ENCODE measurements around the gene RANBP10.
"Not testable (repeated sequence)": the region's sequence is repeated elsewhere in the genome, so short reads cannot be mapped to it uniquely, and the experiment has no call there.

Gene RANBP10

DNA sequence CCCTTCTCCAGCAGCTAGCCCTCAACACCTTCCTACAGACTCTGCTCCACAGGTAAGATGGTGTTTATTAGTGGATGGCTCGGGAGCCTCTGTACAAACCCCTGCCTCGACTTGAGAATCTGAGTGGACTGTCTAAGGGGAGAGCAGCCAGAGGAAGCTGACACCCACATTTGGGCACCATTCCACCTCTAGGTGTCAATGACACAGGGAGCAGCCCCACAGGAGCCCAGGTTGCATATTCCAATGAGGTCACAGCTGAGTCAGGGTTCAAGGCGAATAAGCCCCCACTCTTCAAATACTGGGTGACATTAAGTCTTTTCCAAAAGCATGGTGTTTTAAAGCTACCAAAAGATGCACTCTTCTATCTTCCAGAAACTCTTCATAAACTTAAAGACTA lies 31.9 kb downstream of the RANBP10 start:
- no peak for DNase-seq

DNA sequence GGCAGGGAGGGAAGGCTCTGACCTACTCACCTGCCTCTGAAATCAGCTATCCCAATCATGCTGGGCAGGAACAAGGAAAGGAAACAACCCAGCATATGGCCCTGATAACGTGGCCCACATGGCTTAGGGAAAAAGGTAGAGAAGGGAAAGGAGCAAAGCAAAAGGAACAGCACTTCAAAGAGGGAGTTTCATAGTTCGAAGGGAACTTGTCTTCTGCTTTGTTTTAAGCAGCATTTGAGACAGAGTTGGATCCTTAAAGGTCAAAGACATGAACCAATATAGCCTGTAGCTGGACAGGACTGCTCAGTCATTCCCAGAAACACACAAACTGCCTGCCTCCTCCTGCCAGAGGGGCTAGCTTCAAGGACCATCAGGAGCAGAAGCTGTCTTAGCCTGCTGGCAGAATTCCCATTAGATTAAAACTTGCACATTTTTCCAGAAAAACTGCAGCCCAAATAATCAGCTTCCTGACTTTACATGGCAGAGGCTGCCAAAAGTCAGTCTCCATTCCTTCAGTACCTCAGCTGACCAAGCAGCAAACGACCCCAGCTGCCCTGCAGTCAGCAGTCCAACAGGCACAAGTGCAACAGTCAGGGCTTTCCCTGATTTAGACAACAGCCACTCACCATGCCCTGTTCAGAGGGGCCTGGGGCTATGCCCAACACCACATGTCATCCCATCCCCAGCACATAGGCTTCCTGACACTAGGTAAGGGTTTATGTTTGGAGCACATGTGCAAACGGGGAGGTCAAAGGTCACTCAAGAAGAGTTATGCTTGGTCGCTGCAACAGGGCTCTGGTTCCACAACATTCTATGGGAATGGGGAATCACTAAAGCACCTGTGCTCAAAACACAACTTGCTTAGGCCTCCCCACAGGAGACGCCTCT lies 32.5 kb downstream of the RANBP10 start:
- no peak for DNase-seq

DNA sequence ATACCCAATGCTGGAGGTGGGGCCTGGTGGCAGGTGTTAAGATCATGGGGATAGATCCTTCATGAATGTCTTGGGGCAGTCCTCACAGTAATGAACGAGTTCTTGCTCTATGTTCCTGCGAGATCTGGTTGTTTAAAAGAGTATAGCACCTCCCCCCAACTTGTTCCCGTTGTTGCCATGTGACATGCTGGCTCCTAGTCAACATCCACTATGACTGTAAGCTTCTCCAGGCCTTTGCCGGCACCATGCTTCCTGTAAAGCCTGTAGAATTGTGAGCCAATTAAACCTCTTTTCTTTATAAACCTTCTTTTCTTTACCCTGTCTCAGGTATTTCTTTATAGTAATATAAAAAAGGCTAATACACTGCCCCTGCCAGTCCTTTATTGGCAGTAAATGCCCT lies 33.3 kb downstream of the RANBP10 start:
- no peak for DNase-seq

DNA sequence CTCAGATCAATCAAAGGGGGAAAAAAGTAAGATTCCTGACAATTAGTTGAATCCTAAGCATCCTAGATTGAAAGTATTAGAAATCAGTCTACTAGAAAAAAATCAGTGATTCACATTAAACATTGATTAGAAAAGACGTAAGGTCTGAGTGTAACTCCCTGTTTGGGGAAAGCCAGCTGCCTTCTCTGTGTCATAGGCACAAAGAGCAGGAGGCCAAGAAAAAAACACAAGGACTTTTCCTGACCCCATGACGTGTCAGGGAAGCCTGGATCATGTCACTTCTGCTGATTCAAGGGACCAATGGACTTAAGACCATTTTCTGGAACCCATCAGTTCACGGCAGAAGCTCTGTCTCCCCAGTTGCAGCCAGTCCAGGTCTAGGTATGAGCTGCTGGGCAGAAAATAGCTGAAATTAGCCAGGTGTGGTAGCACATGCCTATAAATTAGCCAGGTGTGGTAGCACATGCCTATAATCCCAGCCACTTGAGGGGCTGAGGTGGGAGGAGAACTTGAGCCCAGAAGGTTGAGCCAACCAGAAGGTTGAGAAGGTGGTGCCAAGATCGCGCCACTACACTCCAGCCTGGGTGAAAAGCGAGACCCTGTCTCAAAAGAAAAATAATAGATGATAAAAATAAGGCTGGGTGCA lies 35.9 kb downstream of the RANBP10 start:
- no peak for DNase-seq

DNA sequence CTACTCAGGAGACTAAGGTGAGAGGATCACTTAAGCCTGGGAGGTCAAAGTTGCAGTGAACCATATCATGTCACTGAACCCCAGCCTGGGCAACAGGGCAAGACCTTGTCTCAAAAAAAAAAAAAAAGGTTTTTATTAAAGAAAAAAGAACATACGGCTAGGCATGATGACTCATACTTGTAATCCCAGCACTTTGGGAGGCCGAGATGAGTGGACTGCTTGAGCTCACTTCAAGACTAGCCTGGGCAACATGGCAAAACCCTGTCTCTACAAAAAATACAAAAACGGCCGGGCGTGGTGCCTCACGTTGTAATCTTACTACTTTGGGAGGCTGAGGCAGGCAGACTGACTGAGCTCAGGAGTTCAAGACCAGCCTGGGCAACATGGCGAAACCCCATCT lies 38.4 kb downstream of the RANBP10 start:
- DNase-seq: no peak

DNA sequence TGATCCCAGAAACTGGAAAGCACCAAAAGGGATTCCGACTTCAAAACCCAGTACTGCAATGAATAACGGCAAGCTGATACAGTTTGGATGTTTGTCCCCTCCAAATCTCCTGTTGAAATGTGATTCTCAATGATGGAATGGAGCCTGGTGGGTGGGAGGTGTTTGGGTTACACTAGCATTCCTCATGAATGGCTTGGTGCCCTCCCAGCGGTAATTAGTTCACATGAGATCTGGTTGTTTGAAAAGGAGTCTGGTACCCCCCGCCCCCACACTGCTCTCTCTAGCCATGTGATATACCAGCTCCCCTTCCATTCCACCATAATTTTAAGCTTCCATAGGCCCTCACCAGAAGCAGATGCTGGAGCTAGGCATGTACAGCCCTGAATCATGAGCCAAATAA lies 40.1 kb downstream of the RANBP10 start:
- DNase-seq: no peak

DNA sequence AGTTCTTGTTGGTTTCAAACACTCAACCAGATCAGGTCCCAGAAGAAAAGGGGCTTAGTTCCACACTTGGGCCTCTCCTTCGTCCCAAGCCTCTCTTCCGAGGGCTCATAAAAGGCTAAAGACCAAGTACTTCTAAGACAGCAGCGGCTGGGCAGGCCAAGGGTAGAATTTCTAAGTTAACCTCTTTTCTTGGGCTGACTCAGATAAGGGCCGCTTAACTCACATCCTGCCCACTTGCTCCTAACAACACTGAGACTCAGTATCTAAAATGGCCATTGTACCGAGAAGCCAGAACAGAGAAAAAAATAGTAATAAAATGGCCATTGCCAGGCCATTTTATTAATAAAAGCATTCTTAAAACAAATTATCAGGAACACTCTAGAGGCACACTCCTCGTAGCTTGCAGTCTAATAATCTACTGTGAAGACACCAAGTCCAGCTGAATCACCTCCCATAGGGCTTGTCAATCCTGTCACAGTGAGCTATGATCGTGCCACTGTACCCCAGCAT lies 42.1 kb downstream of the RANBP10 start:
- no peak for DNase-seq

DNA sequence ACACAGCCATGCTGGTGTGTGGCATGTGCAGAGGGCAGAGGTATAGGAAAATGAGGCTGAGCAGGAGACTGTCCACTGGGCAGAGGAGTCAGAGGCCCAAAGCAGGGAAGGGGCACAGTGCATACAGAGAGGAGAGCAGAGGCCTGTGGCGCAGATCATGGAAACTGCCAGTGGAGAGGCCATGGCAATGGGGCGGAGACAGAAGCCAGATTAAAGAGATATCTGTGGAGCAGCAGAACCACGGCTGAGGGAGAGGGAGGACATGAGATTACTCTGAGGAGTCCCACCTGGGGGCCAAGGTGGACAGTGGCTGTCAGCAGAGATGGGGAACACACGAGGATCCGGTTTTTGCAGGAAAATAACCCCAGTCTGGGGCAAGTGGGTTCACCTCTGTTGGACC lies 43.3 kb downstream of the RANBP10 start:
- DNase-seq: no peak

DNA sequence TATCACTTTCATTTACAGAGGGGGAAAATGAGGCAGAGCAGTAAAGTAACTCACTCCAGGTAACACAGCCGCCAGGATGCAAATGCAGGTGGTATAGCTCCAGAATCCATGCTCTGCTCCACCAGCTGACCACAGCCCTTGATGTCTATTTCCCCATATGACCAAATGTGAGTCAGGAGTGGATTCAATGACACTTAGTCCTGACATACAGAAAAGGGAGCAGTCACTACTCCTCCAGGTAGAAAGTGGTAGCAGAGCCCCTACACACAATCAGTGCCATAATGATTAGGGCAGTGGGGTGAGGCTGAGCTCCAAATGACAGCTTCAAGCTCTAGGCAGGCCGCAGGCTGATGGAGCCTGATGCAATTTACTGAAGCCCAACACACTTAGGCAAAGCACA lies 44.0 kb downstream of the RANBP10 start:
- DNase-seq: no peak

DNA sequence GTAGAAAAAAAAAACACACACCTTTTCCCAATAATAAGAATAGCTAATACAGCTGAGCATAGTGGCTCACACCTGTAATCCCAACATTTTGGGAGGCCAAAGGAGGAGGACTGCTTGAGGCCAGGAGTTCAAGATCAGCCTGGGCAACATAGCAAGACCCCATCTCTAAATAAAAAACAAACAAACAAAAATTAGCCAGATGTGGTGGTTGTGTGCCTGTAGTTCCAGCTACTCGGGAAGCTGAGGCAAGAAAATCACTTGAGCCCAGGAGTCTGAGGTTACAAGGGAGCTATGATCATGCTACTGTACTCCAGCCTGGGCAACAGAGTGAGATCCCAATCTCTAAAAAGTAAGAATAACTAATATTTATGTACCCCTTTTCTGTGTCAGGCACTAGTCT lies 44.4 kb downstream of the RANBP10 start:
- no peak for DNase-seq

DNA sequence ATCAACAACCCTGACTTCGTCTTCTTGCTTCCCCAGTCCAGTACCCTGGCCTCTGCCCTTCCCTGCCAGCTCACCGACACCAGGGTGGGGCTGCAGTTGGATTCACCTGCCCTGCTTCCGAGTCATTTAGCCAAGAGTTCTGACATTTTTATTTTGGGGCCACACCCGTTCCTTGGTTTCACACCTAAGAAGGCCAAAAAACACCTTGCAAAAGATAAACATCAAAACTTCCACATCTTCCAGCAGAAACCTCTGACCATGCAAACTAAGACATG lies 45.5 kb downstream of the RANBP10 start:
- no peak for DNase-seq

DNA sequence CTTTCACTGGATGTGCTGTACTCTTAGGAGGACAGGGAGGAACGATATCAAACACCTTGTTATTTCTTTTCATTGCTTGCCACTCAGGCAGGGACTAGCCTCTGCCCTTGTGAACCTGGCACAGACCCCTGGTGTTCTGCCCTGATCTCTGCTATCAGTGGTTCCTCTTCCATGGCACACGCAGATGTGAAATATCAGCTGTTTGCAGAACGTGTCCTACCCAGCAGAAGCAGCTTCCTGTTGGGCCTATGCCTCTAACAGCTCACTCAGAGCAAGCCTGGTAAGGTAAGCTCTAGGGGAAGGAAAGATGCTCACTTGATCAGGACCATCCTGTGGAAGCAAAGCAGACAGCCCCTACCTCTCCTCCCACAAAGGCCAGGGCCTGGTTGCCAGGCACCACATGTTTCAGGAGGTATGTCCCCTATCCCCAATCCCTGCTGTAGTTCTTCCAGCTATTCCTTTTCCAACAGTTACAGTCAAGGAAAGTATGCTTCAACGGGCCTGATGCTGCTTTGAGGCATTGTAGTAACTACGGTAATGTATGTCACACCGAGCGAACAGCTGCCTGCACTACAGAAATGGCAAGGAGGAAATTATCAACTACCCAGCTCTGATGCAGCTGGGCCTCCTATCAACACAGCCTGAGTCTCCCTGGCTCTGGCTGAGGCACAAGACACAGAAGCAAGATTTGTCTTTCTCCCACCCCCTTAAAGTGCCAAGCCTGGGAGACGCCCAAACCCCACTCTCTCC lies 46.0 kb downstream of the RANBP10 start:
- no peak for DNase-seq

DNA sequence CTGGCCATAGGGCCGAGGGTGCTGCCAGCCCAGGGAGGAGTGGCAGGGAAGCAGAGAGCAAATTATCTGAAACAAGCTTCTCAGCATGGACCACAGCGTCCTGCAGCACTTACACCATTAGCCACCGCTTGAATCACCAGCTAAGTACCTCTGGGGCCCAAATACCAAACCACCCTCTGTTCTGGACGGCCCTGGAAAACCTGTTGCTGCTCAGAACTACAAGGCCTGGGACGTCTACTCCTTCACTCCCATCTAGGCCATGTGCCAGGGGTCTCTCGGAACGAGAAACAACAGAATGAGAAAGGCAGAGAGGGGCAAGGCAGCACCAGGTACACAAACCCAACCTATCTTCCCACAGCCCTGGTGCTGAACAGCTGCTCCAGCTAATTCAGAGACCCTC lies 47.4 kb downstream of the RANBP10 start:
- no peak for DNase-seq

DNA sequence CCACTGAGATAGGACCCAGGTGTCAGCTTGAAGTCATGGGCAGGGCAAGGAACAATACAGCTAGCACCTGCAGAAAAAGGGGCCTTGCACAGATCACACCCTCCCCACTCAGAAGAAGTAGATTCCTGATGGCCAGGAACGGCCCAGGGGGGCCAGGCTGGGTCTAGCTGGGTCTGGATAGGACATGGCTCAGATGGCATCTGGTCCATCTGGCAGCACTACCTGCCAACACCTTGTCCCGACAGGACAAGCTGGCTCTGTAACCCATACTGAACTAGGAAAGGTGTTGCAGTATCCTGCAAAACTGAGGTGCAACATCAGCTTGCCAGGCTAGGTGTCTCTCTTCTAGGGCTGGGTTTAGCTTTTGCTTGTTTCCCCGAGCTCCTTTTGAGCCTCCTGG lies 48.4 kb downstream of the RANBP10 start:
- no peak for DNase-seq

DNA sequence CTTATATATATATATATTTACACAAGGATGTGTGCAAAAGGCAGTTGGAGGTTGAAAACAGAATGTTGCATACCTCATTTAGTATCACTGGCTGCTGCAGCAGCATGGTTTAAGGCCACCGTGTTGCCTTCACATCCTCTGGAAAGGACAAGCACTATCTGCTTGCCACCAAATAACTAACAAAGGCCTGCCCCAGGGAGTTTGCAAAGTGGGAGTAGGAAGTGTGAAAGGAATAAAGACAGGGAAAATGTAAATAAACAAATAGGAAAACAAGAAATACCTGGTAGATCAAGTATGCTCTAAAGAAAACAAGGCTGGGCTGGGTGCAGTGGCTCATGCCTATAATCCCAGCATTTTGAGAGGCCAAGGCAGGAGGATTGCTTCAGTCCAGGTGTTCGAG lies 53.7 kb downstream of the RANBP10 start:
- no peak for DNase-seq

DNA sequence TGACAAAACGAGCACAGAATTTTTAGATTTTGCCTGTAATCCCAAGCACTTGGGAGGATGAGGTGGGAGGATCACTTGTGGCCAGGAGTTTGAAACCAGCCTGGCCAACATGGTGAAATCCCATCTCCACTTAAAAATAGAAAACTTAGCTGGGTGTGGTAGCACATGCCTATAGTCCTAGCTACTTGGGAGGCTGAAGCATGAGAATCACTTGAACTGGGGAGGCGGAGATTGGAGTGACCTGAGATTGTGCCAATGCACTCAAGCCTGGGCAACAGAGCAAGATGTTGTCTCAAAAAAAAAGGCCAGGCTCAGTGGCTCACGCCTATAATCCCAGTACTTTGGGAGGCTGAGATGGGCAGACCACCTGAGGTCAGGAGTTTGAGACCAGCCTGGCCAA lies 55.0 kb downstream of the RANBP10 start:
- DNase-seq: not testable (repeated sequence)

DNA sequence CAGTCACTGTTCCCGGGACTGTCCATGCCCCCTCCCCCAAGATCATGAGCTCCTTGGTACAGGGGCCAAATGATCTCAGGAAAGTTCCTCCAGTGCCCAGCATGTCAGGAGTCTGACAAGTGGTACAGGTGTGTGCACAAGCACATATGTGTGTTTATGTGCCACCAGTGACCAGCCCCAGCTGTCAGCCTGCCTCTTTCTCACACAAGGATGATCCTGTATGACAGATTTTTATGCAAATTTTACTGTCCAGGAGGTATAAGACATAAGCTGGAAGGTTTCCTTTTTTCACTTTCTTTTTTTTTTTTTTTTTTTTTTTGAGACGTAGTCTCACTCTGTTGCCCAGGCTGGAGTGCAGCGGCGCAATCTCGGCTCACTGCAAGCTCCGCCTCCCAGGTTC lies 55.9 kb downstream of the RANBP10 start:
- DNase-seq: no peak

DNA sequence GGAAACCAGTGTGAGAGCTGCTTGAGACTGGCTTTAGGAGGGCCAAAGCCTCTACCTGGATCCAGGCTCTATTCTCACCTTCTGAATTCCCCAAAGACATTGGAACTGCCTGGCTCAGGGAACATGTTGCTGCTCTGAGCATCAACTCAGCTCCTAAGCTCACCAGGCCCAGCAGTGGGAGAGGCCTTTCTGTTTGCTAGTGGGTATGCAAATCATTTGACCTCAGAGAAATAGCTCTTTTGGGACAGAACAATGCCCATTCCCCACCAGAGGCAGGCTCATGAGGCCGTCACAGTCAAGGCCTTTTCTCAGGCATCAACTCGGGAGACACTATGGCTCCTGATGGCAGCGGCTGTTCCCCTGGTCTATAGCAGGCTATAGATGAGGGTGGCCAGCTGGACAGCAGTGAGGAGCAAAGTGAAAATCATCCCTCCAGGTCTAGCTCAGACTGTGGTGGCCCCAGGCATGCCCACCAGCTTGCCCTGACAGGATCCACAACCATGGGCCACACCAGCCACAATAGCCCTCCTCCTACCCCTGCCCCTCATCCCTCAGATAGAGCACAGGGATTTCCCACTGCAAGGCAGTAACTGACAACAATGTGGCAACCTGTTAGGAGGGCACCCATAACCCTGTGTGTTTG lies 56.8 kb downstream of the RANBP10 start:
- no peak for DNase-seq

DNA sequence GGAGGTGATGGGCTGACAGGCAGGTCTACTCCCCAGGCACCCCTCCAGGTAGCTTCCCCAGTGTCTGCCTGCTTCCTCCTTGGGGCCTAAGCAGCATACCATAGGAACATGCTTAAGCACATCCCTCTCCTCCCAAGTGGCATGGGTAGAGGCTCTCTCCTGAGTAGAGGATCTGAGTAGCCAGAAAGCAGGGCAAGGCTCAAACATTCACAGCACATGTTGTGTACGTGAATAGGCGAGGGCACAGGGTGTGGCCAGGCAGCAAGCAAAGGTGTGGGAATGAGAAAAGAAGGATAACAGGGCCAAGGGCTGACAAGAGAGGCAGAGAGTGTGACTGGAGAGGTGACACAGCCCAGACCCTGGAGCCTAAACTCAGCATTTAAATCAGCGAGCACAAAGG lies 57.5 kb downstream of the RANBP10 start:
- DNase-seq: no peak

DNA sequence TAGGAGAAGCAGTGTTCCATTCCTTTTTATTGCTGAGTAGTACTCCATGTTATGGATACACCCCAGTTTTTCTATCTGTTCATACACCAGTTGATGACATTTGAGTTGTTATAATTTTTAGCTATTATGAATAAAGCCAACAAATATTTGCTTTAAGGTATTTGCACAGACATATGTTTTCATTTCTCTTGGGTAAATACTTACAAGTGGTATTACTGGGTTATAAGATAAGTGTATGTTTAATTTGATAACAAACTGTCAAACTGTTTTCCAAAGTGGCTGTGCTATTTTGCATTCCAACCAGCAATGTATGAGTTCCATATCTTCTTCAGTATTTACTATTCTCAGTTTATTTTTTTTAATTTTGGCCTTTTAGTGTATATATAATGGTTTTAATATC lies 59.5 kb downstream of the RANBP10 start:
- DNase-seq: no peak

DNA sequence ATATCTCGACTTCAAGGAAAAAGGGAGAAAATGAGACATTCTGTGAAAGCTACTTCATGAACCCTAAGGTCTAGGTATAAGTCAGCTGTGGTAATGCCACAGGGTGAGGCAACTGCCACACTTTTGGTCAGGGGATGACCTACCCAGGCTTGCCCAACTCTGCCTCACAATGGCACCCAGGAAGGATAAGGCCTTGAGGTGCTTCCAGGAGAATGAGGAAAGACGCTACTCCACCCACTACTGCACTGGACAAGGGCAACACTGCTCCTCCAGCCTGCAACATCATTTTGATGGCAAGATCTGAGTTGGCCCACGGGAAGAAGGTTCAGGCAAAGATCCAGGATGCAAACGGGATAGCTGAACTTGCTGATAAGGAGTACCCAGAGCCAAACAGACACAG lies 65.2 kb downstream of the RANBP10 start:
- DNase-seq: no peak

DNA sequence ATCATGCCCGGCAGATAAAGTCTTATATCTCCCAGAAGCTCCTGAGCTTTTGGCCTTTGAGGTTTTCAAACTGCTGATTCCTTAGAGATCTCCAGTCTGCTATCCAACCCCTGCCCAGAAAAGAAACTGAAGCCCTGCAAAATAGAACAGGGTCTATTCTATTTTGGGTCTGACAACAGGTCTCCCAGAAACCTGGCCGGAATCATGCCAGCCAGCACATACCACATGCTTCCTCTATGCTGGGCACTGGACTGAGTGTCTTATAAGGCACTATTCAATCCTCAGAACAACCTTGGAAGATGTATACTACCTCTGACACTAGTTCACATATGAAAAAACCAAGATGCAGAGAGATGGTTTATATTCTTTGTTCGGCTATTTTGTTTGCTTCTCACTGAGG lies 66.0 kb downstream of the RANBP10 start:
- no peak for DNase-seq

DNA sequence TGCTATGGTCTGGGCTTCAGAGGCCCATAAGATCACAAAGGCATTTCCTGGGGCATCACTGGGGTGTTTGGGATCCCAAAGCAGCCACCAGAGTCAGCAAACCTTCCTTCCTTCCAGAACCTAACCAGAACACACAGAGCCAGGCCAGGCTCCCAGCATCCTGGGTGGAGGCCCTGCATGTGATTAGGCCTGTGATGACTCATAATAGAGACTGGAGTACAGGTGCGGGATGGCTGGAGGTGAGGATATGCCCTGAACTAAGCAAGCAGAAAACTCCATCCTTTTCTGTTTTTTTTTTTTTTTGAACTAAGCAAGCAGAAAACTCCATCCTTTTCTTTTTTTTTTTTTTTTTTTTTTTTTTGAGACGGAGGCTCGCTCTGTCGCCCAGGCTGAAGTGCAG lies 69.5 kb downstream of the RANBP10 start:
- no peak for DNase-seq

Measured in NCI-H2227 treated with DMSO at 0.1 percent for 48 hours (cell line).